ENCODE data around the gene CXCL5.

CXCL5 gene

GRCh38 chr4:73998040-73999011 is at the start of gene CXCL5:
CXCL5 (minus strand) TSS chr4:73998677; CDS start chr4:73998581, 96 bp downstream.
- peak in 5 of 14 donors; percentile 4 to 30 (median 6) for DNase-seq

GRCh38 chr4:74047152-74047551 is 48.7 kb upstream of the CXCL5 start:
- no peak for DNase-seq

GRCh38 chr4:74045772-74046171 is 47.3 kb upstream of the CXCL5 start:
- no peak for DNase-seq

GRCh38 chr4:74045247-74045646 is 46.8 kb upstream of the CXCL5 start:
- DNase-seq: no peak

- DNase-seq: no peak
Measured at GRCh38 chr4:74044677-74045076, 46.2 kb upstream of the CXCL5 start.

GRCh38 chr4:74042681-74043080 is 44.2 kb upstream of the CXCL5 start:
- DNase-seq: no peak

GRCh38 chr4:74041418-74041817 is 42.9 kb upstream of the CXCL5 start:
- no peak for DNase-seq

GRCh38 chr4:74039315-74039763 is 40.9 kb upstream of the CXCL5 start:
- DNase-seq: peak in 1 of 14 donors; percentile 5

- peak in 10 of 14 donors; percentile 3 to 46 (median 20) for DNase-seq
Measured at GRCh38 chr4:74038425-74039314, 40.2 kb upstream of the CXCL5 start, which contains the start of gene CXCL3. CXCL3 (minus strand) TSS chr4:74038689; CDS start chr4:74038611, 78 bp downstream.

- peak in 3 of 14 donors; percentile 13 to 24 (median 18) for DNase-seq
Measured at GRCh38 chr4:74038086-74038424, 39.6 kb upstream of the CXCL5 start.

- no peak for DNase-seq
Measured at GRCh38 chr4:74037076-74037955, 38.8 kb upstream of the CXCL5 start.

GRCh38 chr4:74033739-74034138 is 35.3 kb upstream of the CXCL5 start:
- no peak for DNase-seq

GRCh38 chr4:74032064-74032463 is 33.6 kb upstream of the CXCL5 start:
- no peak for DNase-seq

- DNase-seq: no peak
Measured at GRCh38 chr4:74031576-74031975, 33.1 kb upstream of the CXCL5 start.

GRCh38 chr4:74030285-74030684 is 31.8 kb upstream of the CXCL5 start:
- no peak for DNase-seq

- DNase-seq: no peak
Measured at GRCh38 chr4:74028504-74028903, 30.0 kb upstream of the CXCL5 start.

- no peak for DNase-seq
Measured at GRCh38 chr4:74023709-74024108, 25.2 kb upstream of the CXCL5 start.

GRCh38 chr4:74021601-74022000 is 23.1 kb upstream of the CXCL5 start:
- no peak for DNase-seq

GRCh38 chr4:74018771-74019170 is 20.3 kb upstream of the CXCL5 start:
- DNase-seq: no peak

- no peak for DNase-seq
Measured at GRCh38 chr4:74018116-74018515, 19.6 kb upstream of the CXCL5 start.

GRCh38 chr4:74016068-74016467 is 17.6 kb upstream of the CXCL5 start:
- DNase-seq: no peak
